Prostate gland (tissue), 2 donors: Measurements from ENCODE around the gene B3GLCT.

Experiments used
- POLR2AphosphoS5 ChIP-seq: sonication (generic); formaldehyde crosslinking; IDR thresholded peaks from one replicate; pipeline ENCODE4 v1.6.1; 2017; ENCODE audit warnings: antibody characterized with exemption
- TF ChIP-seq, protein P1 (sequence below), 4 experiments: fragments of 200-600 bp in 2 of 4; fragments of 450-650 bp in 2 of 4; sonication (generic) in 2 of 4; IDR thresholded peaks; 1 replicate in 3 of 4; 2 replicates in 1 of 4; pipeline ENCODE4 v1.5.1; 2016 to 2019; ENCODE audit warnings: antibody characterized with exemption in 4 of 4, mild to moderate bottlenecking in 2 of 4, moderate library complexity in 2 of 4

DNA sequence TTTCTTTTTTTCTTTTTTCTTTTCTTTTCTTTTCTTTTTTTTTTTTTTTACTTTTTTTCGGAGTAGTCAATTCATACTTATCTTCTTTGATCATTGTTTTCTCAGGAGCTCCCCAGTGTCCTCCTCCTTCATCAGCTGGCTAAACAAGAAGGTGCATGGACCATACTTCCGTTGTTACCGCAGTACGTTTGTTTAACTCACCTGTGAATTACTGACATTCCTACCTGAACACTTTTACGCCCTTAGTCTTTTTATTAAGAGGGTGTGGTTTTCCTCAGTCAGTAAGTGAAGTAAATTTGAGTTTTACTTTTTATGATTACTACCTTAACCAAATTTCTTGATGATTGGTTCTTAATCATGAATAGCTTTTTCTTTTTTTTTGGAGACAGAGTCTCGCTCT is 47.1 kb downstream of the B3GLCT start:
- no peak for TF ChIP-seq POLR2AphosphoS5
- TF ChIP-seq, protein P1, sequence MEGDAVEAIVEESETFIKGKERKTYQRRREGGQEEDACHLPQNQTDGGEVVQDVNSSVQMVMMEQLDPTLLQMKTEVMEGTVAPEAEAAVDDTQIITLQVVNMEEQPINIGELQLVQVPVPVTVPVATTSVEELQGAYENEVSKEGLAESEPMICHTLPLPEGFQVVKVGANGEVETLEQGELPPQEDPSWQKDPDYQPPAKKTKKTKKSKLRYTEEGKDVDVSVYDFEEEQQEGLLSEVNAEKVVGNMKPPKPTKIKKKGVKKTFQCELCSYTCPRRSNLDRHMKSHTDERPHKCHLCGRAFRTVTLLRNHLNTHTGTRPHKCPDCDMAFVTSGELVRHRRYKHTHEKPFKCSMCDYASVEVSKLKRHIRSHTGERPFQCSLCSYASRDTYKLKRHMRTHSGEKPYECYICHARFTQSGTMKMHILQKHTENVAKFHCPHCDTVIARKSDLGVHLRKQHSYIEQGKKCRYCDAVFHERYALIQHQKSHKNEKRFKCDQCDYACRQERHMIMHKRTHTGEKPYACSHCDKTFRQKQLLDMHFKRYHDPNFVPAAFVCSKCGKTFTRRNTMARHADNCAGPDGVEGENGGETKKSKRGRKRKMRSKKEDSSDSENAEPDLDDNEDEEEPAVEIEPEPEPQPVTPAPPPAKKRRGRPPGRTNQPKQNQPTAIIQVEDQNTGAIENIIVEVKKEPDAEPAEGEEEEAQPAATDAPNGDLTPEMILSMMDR (IDR thresholded peaks at IDR 0.05), result no peak
